HG02623 (cell line): ENCODE data around the gene SMOC1.

Experiments
- ATAC-seq: cut with Tn5 transposase; IDR thresholded peaks from one replicate; pipeline ENCODE4 v1.9.1; 2021; ENCODE audit warnings: moderate library complexity; ENCODE audit not compliant: unreplicated experiment

Gene SMOC1

GRCh38 chr14:70004791-70005190 is 125.6 kb downstream of the SMOC1 start:
- ATAC-seq = no peak

DNA sequence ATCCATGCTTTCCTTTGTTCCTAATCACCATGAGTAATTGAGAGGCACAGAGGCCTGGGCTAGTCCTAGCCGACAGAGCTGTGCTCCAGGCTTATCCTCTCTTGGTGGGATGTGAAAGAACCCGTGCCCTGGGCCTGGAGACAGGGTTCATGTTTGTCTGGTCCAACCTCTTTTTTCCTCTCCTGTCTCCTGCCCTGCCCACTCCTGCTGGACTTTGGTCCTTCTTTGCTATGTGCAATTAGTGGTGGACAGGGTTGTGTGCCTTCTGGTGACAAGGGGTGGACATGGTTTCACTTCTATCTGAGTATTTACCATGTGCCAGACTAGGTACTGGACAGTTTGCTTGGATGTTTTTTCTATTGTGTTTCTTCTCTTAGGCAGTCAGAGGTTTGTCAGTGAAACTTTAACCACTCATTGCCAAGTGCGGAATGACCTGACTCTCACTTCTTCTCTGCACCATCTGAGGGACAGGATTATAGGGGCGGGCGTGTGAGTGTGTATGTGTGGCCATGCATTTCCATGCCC is 126.1 kb downstream of the SMOC1 start:
- ATAC-seq = no peak

- no peak for ATAC-seq
Measured at GRCh38 chr14:70006699-70007098, 127.5 kb downstream of the SMOC1 start.

GRCh38 chr14:70008284-70009262 is 129.4 kb downstream of the SMOC1 start:
- ATAC-seq = no peak

DNA sequence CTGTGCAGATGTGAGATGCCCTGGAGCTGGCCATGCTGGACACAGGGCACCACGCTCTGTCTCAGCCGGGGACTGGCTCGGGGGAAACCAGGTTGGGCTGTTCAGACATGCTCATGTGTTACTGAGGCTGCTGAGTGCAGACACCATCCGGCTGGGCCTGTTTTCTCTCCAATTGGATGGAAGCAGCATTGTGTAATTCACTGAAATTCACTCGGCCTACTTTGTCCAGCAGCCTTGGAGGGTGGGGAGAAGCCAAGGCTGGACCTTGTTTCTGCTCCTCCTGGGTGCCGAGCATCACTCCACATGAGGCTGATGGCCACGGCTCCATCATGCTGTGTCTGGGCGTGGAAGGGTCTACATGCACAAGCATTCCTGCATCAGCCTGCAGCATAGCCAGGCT is 130.7 kb downstream of the SMOC1 start:
- ATAC-seq = no peak

- ATAC-seq = no peak
Measured at GRCh38 chr14:70011098-70011497, 131.9 kb downstream of the SMOC1 start.

- no peak for ATAC-seq
Measured at GRCh38 chr14:70011708-70012107, 132.5 kb downstream of the SMOC1 start.

- no peak for ATAC-seq
Measured at GRCh38 chr14:70013271-70013873, 134.2 kb downstream of the SMOC1 start.

GRCh38 chr14:70014406-70015095 is 135.3 kb downstream of the SMOC1 start:
- ATAC-seq = no peak

GRCh38 chr14:70018230-70018629 is 139.0 kb downstream of the SMOC1 start:
- no peak for ATAC-seq

- ATAC-seq = no peak
Measured at GRCh38 chr14:70018713-70019211, 139.5 kb downstream of the SMOC1 start.

GRCh38 chr14:70019695-70020094 is 140.5 kb downstream of the SMOC1 start:
- ATAC-seq = no peak

- no peak for ATAC-seq
Measured at GRCh38 chr14:70020352-70021170, 141.3 kb downstream of the SMOC1 start.

DNA sequence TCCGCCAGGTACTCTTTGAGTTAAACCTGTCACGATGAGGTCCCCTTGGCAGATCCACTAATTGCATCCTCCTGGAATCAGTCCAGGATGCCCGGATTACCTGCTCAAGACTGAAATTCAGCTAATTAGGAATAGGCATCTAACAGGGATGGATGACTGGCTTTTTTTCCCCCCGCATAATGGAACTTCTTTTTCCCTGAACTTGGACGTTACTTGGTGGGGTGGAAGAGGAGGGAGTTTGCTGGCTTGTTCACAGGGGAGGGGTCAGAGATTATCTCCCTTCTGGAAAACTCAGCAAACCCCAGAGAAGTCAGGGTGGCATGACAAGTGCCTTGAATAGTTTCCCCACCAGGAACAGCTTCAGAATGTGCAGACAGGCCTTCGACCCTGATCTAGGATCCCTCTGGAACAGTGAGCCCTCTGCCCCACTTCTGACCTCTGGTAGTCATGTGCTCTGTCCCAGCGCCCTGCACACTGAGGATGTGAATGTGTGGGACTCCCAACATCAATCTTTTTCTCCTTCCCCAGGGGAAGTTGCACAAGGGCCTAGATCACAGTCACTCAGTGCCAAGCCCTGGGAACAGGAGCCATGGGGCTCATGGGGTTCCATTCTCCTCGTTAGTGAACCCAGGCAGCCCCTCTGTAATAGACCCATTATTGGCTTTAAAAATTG is 142.5 kb downstream of the SMOC1 start:
- ATAC-seq = no peak

DNA sequence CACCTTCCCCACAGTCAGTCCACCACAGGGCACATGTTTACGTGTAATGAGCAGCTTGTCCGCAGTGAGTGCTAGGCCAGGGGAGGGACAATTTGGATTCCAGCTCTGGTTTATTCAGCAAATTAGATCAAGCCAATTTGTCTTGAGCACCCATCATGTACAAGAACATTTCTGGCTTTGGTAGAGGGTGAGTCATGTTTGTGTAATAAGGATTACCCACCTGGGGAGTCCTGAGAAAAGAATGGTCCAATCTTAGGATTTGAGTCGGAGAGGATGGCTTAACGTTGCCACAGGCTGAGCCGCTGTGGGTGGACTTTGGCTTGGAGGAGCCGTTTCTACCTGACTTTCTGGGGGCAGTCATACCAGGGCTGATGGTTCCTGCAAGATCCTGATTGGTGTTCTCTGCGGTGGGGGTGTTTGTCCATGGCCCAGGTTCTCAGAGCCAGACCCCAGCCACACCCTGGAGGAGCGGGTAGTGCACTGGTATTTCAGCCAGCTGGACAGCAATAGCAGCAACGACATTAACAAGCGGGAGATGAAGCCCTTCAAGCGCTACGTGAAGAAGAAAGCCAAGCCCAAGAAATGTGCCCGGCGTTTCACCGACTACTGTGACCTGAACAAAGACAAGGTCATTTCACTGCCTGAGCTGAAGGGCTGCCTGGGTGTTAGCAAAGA is 143.7 kb downstream of the SMOC1 start:
- no peak for ATAC-seq

GRCh38 chr14:70023871-70024270 is 144.7 kb downstream of the SMOC1 start:
- ATAC-seq = no peak

DNA sequence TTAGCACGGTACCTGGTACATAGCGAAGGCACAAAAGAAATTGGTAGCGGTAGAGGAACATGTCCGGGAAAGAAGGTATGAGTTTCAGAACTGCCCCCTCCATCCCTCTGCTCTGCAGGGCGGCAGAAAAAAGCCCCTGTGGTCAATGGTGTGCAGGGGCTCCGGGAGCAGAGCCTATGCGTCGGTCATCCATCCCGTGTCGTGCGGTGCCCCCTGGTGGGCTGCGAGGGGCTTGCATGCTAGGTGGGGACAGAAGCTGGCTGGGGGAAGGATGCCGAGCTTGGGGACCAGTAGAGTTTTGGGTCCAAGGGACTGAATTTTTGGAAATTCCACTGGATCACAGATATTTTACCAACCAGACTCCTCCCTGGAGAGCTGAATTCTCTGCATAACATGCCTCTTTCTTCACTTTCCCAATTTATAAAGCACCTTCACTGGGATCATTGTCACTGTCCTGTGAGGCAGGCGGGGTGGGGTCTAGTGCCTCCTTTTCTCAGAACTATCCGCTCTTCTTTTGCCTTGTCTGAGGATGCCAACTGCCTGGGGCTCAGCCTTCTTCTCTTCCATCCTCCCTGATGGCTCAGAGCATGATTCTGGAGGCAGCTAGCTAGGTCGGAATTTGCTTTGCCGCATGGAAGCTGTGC is 148.7 kb downstream of the SMOC1 start:
- no peak for ATAC-seq

- no peak for ATAC-seq
Measured at GRCh38 chr14:70029296-70030132, 150.3 kb downstream of the SMOC1 start.
